22Rv1 (cell line): ENCODE data around the gene NIT1.
A peak's percentile ranks its signal among the peaks of the same experiment; 100 is the strongest.

Experiments
- ZFX ChIP-seq: fragments of 450-650 bp; IDR thresholded peaks from 2 replicates; pipeline ENCODE4 v1.6.1; 2017; ENCODE audit warnings: antibody characterized with exemption, borderline replicate concordance
- TF ChIP-seq, protein P1 (sequence below): fragments of 450-650 bp; IDR thresholded peaks from 2 replicates; pipeline ENCODE4 v1.5.1; 2017; ENCODE audit warnings: mild to moderate bottlenecking

DNA sequence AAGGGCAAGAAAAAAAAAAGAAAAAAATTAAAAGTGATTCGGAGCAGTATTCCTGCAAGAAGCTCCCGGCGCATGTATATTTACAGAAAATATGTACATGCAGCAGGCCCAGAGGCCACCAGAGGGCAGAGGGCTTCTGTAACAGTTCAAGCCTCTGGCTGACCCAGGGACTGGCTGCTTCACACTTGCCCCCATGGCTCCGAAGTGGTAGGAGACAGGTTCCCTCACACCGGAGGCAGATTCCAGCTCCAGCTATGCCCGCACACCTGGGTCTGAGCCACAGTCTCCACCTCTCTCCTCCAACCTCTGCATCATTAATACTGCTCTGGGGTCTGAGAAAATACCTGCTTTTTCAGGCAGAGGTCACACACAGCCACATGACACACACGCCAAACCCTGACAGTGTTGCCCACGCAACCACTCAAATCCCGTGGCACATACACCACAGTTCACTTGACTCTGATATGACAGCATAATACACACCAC lies 46.0 kb upstream of the NIT1 start:
- TF ChIP-seq, protein P1, sequence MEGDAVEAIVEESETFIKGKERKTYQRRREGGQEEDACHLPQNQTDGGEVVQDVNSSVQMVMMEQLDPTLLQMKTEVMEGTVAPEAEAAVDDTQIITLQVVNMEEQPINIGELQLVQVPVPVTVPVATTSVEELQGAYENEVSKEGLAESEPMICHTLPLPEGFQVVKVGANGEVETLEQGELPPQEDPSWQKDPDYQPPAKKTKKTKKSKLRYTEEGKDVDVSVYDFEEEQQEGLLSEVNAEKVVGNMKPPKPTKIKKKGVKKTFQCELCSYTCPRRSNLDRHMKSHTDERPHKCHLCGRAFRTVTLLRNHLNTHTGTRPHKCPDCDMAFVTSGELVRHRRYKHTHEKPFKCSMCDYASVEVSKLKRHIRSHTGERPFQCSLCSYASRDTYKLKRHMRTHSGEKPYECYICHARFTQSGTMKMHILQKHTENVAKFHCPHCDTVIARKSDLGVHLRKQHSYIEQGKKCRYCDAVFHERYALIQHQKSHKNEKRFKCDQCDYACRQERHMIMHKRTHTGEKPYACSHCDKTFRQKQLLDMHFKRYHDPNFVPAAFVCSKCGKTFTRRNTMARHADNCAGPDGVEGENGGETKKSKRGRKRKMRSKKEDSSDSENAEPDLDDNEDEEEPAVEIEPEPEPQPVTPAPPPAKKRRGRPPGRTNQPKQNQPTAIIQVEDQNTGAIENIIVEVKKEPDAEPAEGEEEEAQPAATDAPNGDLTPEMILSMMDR = peak; percentile 78
- no peak for TF ChIP-seq ZFX
